GM21619 (cell line): Measurements from ENCODE around the gene NRROS.
A peak's percentile ranks its signal among the peaks of the same experiment; 100 is the strongest.
"Not testable (repeated sequence)": the region's sequence is repeated elsewhere in the genome, so short reads cannot be mapped to it uniquely, and the experiment has no call there.

Source experiments
- ATAC-seq: cut with Tn5 transposase; IDR thresholded peaks from one replicate; pipeline ENCODE4 v1.9.1; 2021; ENCODE audit not compliant: unreplicated experiment

The NRROS gene

DNA sequence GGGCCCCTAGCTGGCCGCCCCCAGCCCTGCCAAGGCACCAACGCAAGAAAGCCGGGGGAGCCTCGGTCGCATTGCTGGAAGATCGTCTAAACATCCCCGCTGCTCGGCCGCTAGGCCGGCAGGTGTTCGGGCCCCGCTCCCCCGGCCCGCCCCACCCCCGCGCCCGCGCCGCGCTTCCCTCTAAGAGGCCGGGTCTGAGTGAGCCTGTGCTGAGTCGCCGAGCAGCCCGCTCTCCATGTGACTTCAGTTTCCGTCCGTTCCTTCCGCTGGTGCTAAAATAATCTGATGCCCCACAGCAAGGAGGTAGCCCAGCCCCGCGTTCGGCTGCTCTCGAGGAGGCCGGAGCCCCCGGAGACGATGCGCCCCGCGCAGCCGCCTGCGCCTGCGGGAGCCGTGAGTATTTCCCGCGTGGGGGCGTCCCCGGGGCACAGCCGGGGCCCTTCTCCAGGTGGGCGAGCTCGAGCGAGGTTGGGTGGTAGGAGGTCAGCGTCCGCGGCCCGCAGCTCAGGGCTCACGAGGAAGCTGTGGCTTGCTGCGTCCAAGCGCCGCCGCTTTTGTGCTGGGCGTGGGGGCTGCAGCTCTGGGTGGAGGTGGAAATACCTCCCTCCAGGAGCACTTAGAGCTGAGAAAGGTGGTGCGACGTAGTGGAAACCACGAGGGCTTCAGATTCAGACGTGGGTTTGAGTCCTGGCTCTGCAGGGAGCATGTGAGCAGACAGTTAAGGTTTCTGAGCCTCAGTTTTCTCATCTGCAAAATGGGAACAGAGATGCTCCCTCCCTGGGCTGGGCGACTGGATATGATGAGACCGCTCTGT is at the start of gene NRROS:
Gene NRROS, plus strand, starts transcription at position 212 of the 814 bp plus-strand sequence. CDS start 14,846 bp downstream, outside the sequence.
- ATAC-seq = peak; percentile 31

GRCh38 chr3:196590279-196590678 is 49.2 kb upstream of the NRROS start:
- no peak for ATAC-seq

DNA sequence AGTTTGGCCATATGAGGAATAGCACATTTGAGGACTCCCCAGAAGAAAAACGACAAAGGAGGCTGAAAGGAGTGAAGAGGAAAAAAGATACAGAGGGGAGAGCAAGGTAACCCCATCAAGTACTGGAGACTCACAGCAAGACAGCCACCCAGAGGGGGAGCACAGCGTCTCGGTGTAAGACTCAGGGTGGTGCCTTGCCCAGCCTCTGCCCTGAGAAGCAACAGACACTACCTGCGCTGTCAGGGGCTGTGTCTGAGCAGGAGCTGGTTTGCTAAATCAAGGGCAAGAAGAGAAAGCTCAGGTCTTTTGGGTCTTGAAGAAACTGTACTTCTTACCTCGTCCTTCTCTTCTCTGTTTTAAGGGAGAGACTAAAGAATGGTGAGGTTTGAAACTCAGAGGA is 43.1 kb upstream of the NRROS start:
- ATAC-seq = no peak

GRCh38 chr3:196597971-196598733 is 41.3 kb upstream of the NRROS start:
- not testable (repeated sequence) for ATAC-seq

- ATAC-seq = no peak
These were observed 39.8 kb upstream of the NRROS start for GRCh38 chr3:196599734-196600128.

DNA sequence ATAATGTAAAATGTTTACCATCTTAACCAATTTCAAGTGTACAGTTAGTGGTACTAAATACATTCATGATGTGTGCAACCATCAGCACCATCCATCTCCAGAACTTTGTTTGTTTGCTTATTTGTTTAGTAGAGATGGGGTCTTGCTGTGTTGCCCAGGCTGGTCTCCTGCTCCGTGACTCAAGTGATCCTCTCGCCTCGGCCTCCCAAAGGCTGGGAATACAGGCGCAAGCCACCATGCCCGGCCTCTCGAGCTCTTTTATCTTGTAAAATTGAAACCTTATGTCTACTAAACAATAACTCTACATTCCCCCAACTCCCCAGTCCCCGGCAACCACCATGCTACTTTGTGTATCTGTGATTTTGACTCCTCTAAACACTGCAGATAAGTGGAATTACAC is 39.1 kb upstream of the NRROS start:
- ATAC-seq = no peak

DNA sequence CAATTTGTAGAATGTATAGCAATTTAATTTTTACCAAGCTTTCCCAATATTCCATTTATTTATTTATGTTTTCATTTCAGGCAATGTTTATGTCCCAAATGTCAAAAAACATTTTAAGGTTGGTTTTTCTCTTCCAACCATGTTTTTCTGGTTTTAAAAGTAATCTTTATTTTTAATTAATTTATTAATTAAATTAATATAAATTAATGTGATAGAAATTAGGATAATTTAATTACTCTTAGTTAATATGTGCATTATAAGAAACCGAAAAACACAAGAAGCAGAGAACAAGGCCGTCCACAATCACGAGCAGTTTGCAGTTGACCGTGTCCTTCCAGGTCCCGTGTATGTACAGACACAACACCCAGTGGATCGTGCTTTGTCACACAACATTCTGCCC is 36.8 kb upstream of the NRROS start:
- no peak for ATAC-seq

GRCh38 chr3:196603683-196604082 is 35.8 kb upstream of the NRROS start:
- ATAC-seq = no peak

GRCh38 chr3:196604548-196604947 is 34.9 kb upstream of the NRROS start:
- no peak for ATAC-seq

DNA sequence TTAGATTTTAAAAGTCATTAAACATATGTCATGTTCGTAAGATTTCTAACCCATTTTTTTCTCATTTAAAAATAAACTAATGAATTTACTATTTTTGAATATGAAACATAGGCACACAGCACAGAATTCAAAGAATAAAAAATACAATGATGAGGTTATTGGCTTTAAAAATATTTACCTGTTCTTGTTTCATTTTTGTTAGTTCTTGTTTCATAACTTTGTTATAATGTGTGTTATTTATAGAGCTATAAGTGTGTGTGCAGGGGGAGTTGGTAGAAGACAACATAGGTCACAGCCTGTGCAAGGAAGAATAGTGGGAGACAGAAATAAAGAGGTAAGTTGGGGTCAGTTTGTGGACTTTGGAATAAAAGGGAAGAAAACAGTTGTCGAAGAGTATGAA is 30.8 kb upstream of the NRROS start:
- ATAC-seq = no peak

- ATAC-seq = peak; percentile 60
These were observed 30.1 kb upstream of the NRROS start for GRCh38 chr3:196609343-196609775.

- ATAC-seq = no peak
These were observed 29.5 kb upstream of the NRROS start for GRCh38 chr3:196609805-196610515.

DNA sequence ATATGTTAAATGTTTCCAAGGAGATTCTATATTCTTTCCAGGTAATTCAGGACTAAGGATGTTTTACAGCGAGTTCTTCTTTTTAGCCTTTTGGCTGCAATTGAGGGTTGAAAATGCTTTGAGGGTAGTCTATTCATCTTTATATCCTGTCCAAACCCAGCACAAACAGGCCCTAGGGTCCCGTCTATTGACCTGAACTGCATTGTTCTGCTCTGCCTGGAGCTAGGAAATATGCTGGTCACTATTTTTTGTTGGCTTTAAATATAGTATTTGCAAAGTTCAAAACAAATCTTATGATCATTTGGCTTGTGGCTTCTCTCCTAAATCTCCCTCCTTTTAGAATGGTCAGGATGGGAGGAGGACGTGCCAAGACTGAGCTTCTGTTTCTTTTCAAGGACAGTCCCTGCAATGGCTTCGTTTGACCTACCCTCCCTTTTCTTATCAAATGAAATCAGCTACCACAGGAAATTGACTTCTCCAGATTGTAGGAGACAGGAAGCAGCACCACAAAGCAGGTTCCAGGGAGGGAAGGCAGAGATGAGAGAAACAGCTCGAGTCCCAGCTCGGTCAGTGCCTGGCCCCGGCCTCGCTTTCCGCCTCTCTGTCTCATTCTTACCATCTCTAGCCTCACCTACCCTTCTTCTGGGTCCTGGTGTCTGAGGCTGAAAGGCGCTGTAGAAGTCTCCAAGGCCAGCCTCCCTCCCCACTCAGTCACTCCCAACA is 27.6 kb upstream of the NRROS start:
- no peak for ATAC-seq

DNA sequence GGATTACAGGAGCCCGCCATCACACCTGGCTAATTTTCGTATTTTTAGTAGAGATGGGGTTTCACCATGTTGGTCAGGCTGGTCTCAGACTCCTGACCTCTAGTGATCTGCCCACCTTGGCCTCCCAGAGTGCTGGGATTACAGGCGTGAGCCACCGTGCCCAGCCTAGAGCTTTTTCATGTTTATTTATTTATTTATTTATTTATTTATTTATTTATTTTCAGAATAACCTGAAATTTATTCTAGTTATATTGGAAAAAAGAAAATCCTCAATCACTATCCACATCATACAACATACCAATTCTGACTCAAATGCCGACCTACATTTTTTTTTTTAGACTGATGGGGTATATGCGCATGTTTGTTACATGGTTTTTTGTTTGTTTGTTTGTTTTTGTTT is 24.3 kb upstream of the NRROS start:
- ATAC-seq = not testable (repeated sequence)

- ATAC-seq = no peak
These were observed 22.2 kb upstream of the NRROS start for GRCh38 chr3:196617256-196617655.

GRCh38 chr3:196619223-196619622 is 20.3 kb upstream of the NRROS start:
- ATAC-seq = no peak

DNA sequence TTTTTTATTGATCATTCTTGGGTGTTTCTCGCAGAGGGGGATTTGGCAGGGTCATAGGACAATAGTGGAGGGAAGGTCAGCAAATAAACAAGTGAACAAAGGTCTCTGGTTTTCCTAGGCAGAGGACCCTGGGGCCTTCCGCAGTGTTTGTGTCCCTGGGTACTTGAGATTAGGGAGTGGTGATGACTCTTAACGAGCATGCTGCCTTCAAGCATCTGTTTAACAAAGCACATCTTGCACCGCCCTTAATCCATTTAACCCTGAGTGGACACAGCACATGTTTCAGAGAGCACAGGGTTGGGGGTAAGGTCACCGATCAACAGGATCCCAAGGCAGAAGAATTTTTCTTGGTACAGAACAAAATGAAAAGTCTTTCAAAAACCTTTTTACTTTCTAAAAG is 19.9 kb upstream of the NRROS start:
- not testable (repeated sequence) for ATAC-seq

DNA sequence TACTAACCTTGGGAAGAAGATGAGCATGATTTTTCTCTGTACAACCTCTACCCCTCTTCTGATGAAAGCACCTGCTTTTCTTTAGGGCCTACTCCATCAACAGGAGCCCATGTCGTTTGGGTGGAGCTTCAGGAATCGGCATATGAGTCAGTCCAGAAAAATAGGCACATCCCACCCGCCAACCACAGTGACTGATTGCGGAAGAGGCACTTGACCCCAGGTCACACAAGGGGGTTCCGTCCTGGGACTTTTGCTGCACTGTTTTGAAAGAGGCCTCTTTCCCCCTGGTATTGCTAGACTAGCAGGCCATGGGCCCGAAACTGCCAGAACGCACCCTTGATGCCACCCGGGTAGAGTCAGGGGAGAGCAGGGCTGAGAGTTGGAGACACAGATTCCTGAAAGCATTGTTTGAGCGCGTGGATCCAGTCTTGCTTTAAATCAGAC is 19.3 kb upstream of the NRROS start:
- ATAC-seq = peak; percentile 68

DNA sequence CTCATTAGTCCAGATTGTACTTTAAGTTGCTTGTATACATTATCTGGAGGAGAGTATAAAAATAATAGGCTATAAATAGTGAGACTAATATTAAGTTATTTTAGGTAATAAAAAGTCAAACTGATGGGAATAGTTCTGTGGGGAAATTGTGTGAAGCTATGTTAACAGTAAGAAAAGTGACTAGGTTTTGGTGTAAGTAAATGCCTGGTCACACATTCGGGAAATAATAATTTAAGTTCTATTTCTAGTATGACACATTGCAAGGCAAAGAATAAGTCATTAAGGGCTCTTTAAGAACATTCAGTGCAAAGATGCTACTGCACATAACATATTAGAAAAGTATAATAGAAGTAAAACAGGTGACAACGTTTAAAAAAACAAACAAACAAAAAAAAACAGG is 18.8 kb upstream of the NRROS start:
- ATAC-seq = no peak

- no peak for ATAC-seq
These were observed 17.9 kb upstream of the NRROS start for GRCh38 chr3:196621611-196622010.
